IMR-90 (cell line): ENCODE measurements around the gene ADGRA1. TPM values are rescaled to one million over a fixed set of nuclear protein-coding genes. Genes with fewer than 3 reads are reported as not detected.

Experiments
- ATAC-seq: fragments of 200-7000 bp; cut with Tn5 transposase; 2 replicates; pipeline ENCODE4 v1.9.1; 2020; ENCODE audit warnings: low read depth, mild to moderate bottlenecking, moderate library complexity
- BruUV-seq: library from RNA; stranded (reverse); fragments of 400-500 nt; replicated peaks from 2 replicates; lab custom pipeline; 2021; lab: Mats Ljungman, UMichigan
- CTCF ChIA-PET: fragments of 300-600 bp; formaldehyde crosslinking; extraction: SDS; loops from one replicate; lab custom pipeline; 2021; ENCODE audit warnings: antibody characterized with exemption; lab: Yijun Ruan, JAX
- POLR2A ChIA-PET: fragments of 300-600 bp; sonication (Branson Sonifier 250); formaldehyde crosslinking; loops from one replicate; lab custom pipeline; 2022; ENCODE audit warnings: antibody characterized with exemption; ENCODE audit not compliant: unreplicated experiment; lab: Charles Lee
- DNase-seq: peaks from one replicate; pipeline ENCODE4 v3.0.0; 2013
- H2AFZ ChIP-seq: replicated peaks from 2 replicates; pipeline ENCODE3; 2013; ENCODE audit warnings: low read length, mild to moderate bottlenecking; ENCODE audit not compliant: poor library complexity
- H2AK5ac ChIP-seq: 2 replicates; pipeline ENCODE4 v1.6.1; 2013; ENCODE audit warnings: low read depth, low read length, inconsistent platforms
- H2AK9ac ChIP-seq: replicated peaks from 2 replicates; pipeline ENCODE3; 2013; ENCODE audit warnings: mild to moderate bottlenecking, low read depth, low read length, moderate library complexity; ENCODE audit not compliant: poor library complexity
- H2BK120ac ChIP-seq: 2 replicates; pipeline ENCODE4 v1.6.1; 2013; ENCODE audit warnings: low read depth, low read length, inconsistent platforms
- H2BK15ac ChIP-seq: 3 replicates; pipeline ENCODE4 v1.6.1; 2013; ENCODE audit warnings: low read depth, low read length, inconsistent platforms
- H2BK20ac ChIP-seq: 2 replicates; pipeline ENCODE4 v1.6.1; 2013; ENCODE audit warnings: low read depth, mild to moderate bottlenecking, inconsistent platforms, low read length, moderate library complexity
- H2BK5ac ChIP-seq: 2 replicates; pipeline ENCODE4 v1.6.1; 2013; ENCODE audit warnings: mild to moderate bottlenecking, low read depth, low read length, inconsistent platforms; ENCODE audit not compliant: poor library complexity, severe bottlenecking
- H3K14ac ChIP-seq: replicated peaks from 2 replicates; pipeline ENCODE4 v1.6.1; 2013; ENCODE audit warnings: low read depth, low read length, inconsistent platforms
- H3K18ac ChIP-seq: 2 replicates; pipeline ENCODE4 v1.6.1; 2013; ENCODE audit warnings: low read depth, low read length, control low read depth
- H3K23ac ChIP-seq: 2 replicates; pipeline ENCODE4 v1.6.1; 2013; ENCODE audit warnings: low read depth, low read length, inconsistent platforms
- H3K27ac ChIP-seq: 2 replicates; pipeline ENCODE4 v1.5.1; 2013; ENCODE audit warnings: mild to moderate bottlenecking, control low read depth, low read length; ENCODE audit not compliant: insufficient read depth
- H3K27me3 ChIP-seq: 2 replicates; pipeline ENCODE4 v1.6.1; 2013; ENCODE audit warnings: low read length; ENCODE audit not compliant: control insufficient read depth, insufficient read depth
- H3K36me3 ChIP-seq: 2 replicates; pipeline ENCODE4 v1.6.1; 2013; ENCODE audit warnings: low read length, mixed read lengths; ENCODE audit not compliant: control insufficient read depth, insufficient read depth
- H3K4ac ChIP-seq: 2 replicates; pipeline ENCODE4 v1.6.1; 2013; ENCODE audit warnings: low read depth, low read length, inconsistent platforms
- H3K4me1 ChIP-seq: 2 replicates; pipeline ENCODE4 v1.6.1; 2013; ENCODE audit warnings: low read length, mixed read lengths; ENCODE audit not compliant: control insufficient read depth, insufficient read depth
- H3K4me2 ChIP-seq: 2 replicates; pipeline ENCODE4 v1.6.1; 2013; ENCODE audit warnings: low read depth, mild to moderate bottlenecking, control low read depth, low read length, moderate library complexity
- H3K4me3 ChIP-seq: 2 replicates; pipeline ENCODE4 v1.5.1; 2013; ENCODE audit warnings: low read depth, mild to moderate bottlenecking, control low read depth, low read length, moderate library complexity; ENCODE audit not compliant: insufficient read depth
- H3K56ac ChIP-seq: 2 replicates; pipeline ENCODE4 v1.6.1; 2013; ENCODE audit warnings: low read length, inconsistent platforms; ENCODE audit not compliant: insufficient read depth; ENCODE audit errors: extremely low read depth
- H3K79me1 ChIP-seq, 2 experiments: 2 replicates each; pipeline ENCODE4 v1.6.1; 2013; ENCODE audit warnings: low read length in 2 of 2, inconsistent platforms in 1 of 2, low read depth in 1 of 2
- H3K9ac ChIP-seq: 2 replicates; pipeline ENCODE4 v1.6.1; 2013; ENCODE audit warnings: low read depth, low read length, control low read depth
- H3K9me1 ChIP-seq: 2 replicates; pipeline ENCODE4 v1.6.1; 2013; ENCODE audit warnings: low read length, inconsistent platforms; ENCODE audit not compliant: insufficient read depth
- H3K9me3 ChIP-seq: 2 replicates; pipeline ENCODE4 v1.6.1; 2013; ENCODE audit warnings: low read length; ENCODE audit not compliant: control insufficient read depth, insufficient read depth
- H4K20me1 ChIP-seq: 2 replicates; pipeline ENCODE4 v1.6.1; 2013; ENCODE audit warnings: low read length, inconsistent platforms; ENCODE audit not compliant: insufficient read depth
- H4K5ac ChIP-seq: 2 replicates; pipeline ENCODE4 v1.6.1; 2013; ENCODE audit warnings: mild to moderate bottlenecking, low read depth, low read length, control low read depth
- H4K8ac ChIP-seq, 2 experiments: 2 replicates each; pipeline ENCODE4 v1.6.1; 2013; ENCODE audit warnings: low read depth in 2 of 2, low read length in 2 of 2, control low read depth in 1 of 2, inconsistent platforms in 1 of 2
- H4K91ac ChIP-seq: 2 replicates; pipeline ENCODE4 v1.6.1; 2013; ENCODE audit warnings: low read depth, low read length, inconsistent platforms; ENCODE audit not compliant: insufficient read depth
- BHLHE40 ChIP-seq: fragments of 150-350 bp; IDR thresholded peaks from 2 replicates; pipeline ENCODE4 v1.6.1; 2016; ENCODE audit warnings: mild to moderate bottlenecking, low read depth, low read length
- CEBPB ChIP-seq: IDR thresholded peaks from 2 replicates; pipeline ENCODE4 v1.6.1; 2012; ENCODE audit warnings: low read depth, low read length, improper control_type of control experiment
- CHD1 ChIP-seq: IDR thresholded peaks from 2 replicates; pipeline ENCODE4 v1.6.1; 2012; ENCODE audit warnings: low read depth, low read length, improper control_type of control experiment
- FOS ChIP-seq: fragments of 150-350 bp; IDR thresholded peaks from 2 replicates; pipeline ENCODE4 v1.6.1; 2016; ENCODE audit warnings: low read depth, low read length
- MAFK ChIP-seq: IDR thresholded peaks from 2 replicates; pipeline ENCODE4 v1.6.1; 2012; ENCODE audit warnings: low read depth, low read length, improper control_type of control experiment
- MAZ ChIP-seq: IDR thresholded peaks from 2 replicates; pipeline ENCODE4 v1.6.1; 2012; ENCODE audit warnings: low read depth, mild to moderate bottlenecking, low read length, improper control_type of control experiment, moderate library complexity, borderline replicate concordance
- MXI1 ChIP-seq: IDR thresholded peaks from 2 replicates; pipeline ENCODE4 v1.6.1; 2012; ENCODE audit warnings: low read depth, mild to moderate bottlenecking, low read length, moderate library complexity, borderline replicate concordance
- NFE2L2 ChIP-seq: fragments of 150-350 bp; IDR thresholded peaks from 2 replicates; pipeline ENCODE4 v1.6.1; 2016; ENCODE audit warnings: low read depth, mild to moderate bottlenecking, low read length
- POLR2A ChIP-seq: IDR thresholded peaks from 2 replicates; pipeline ENCODE4 v1.6.1; 2012; ENCODE audit warnings: mild to moderate bottlenecking, low read depth, low read length
- RAD21 ChIP-seq: IDR thresholded peaks from 2 replicates; pipeline ENCODE4 v1.6.1; 2012; ENCODE audit warnings: low read length, improper control_type of control experiment
- RCOR1 ChIP-seq: IDR thresholded peaks from 2 replicates; pipeline ENCODE4 v1.6.1; 2012; ENCODE audit warnings: mild to moderate bottlenecking, low read length, improper control_type of control experiment; ENCODE audit not compliant: insufficient replicate concordance
- RFX5 ChIP-seq: IDR thresholded peaks from 2 replicates; pipeline ENCODE4 v1.8.0; 2012; ENCODE audit warnings: low read depth, mild to moderate bottlenecking, low read length, moderate library complexity
- SMC3 ChIP-seq: fragments of 150-350 bp; IDR thresholded peaks from 2 replicates; pipeline ENCODE4 v1.6.1; 2016; ENCODE audit warnings: low read depth, mild to moderate bottlenecking, antibody characterized with exemption, low read length, moderate library complexity
- WGBS, 2 experiments: methylation state at CpG; one replicate each; pipeline versions ENCODE4 v1.1.5 to v1.1.7; 2013; ENCODE audit warnings: missing lambda C conversion rate in 2 of 2; ENCODE audit not compliant: insufficient read length in 1 of 2; ENCODE audit errors: extremely low coverage in 2 of 2; 5-methylcytosine and 5-hydroxymethylcytosine counted together
- dilution Hi-C: fragments of 300-500 bp; cut with HindIII; formaldehyde crosslinking; loops from one replicate; pipeline ENCODE4 v1.14.3; 2018; ENCODE audit warnings: low sequenced_read_pairs; ENCODE audit not compliant: unreplicated experiment
- in situ Hi-C: fragments of 300-500 bp; cut with MboI; formaldehyde crosslinking; loops from 3 replicates; pipeline ENCODE4 v1.14.3; 2019; ENCODE audit warnings: low sequenced_read_pairs, inconsistent platforms, mixed read lengths
- intact Hi-C: fragments of 100-400 bp; cut with micrococcal nuclease; formaldehyde crosslinking; loops from 2 replicates; pipeline ENCODE4 v1.10.0; 2022
- polyA plus RNA-seq, 3 experiments: library from polyadenylated mRNA; depleted of rRNA; stranded (reverse); fragments of >200 nt; gene quantifications; 2 replicates each; pipeline ENCODE4 v1.2.3, GENCODE V29; 2012; ENCODE audit warnings: low replicate concordance in 1 of 3
- total RNA-seq: library from RNA; depleted of rRNA; stranded (reverse); fragments of >200 nt; gene quantifications from 2 replicates; pipeline ENCODE4 v1.2.3, GENCODE V29; 2012
- TF ChIP-seq, protein P1 (sequence below): fragments of 150-350 bp; IDR thresholded peaks from 2 replicates; pipeline ENCODE4 v1.6.1; 2016; ENCODE audit warnings: low read depth, mild to moderate bottlenecking, low read length, moderate library complexity, borderline replicate concordance
- TF ChIP-seq, protein P2 (sequence below): fragments of 150-350 bp; IDR thresholded peaks from 2 replicates; pipeline ENCODE4 v1.6.1; 2017; ENCODE audit warnings: mild to moderate bottlenecking, antibody characterized with exemption, low read length, low read depth

The ADGRA1 gene
- total and polyA plus RNA-seq, 2 of the 4 experiments (the other 2 are of a cell fraction), result not detected

DNA sequence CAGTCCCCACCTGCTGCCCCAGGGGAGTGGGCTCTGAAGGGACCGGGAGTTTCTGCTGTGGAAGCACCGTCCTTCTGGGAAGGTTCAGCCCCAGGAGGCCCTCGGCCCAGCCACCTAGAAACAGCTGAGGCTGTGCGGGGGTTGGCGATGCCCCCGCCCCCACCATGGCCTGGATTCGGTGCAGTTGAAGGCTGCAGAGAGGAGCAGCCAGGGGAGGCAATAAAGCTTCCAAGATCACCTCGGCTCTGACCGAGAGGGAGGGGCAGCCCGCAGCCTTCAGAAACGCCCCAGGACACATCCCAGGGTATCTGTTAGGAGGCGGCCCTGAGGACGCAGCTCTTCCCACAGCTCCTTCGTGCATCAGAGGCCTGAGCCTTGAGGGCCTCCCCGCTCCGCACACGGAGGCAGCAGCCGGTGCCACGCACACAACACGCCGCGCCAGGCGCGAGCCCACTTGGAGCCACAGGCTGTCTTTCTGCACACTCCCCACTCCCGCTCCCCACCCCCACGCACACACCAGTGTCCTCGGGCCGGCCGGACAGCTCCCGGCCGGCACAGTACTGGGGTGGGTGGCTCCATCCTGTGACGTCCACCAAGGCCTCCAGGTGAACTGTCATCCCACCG, 73.9 kb downstream of the ADGRA1 start:
- no peak for ATAC-seq
- peaks cover 15% of the 10 kb centered on the region; the same call in 1 of the 2 replicates for H3K4me1 ChIP-seq
- no peak overlapping the region for H2AK9ac ChIP-seq
- ChIA-PET CTCF (interaction anchor here (0.6 kb wide), 1 partner anchor 9 kb away, joined by 4 read pairs; no protein-coding TSS in a partner anchor), POLR2A (no interaction called here)
- no peak overlapping the region for H4K5ac ChIP-seq
- H3K27ac ChIP-seq, result no peak overlapping the region
- H2BK120ac ChIP-seq, result no peak overlapping the region
- in situ Hi-C loops (no loop called here), dilution Hi-C loops (no loop called here), intact Hi-C loops (loop anchor here (2.0 kb wide), 1 partner anchor 147 kb away; the partner anchor contains the start of genes TUBGCP2 and ZNF511)
- H4K8ac ChIP-seq, result no peak overlapping the region
- H3K4me3 ChIP-seq, result peak overlapping the region; percentile 76; the same call in 1 of the 2 replicates
- no peaks in the 10 kb centered on the region for H3K27me3 ChIP-seq
- peak overlapping the region; percentile 81; the same call in 1 of the 2 replicates for H3K4me2 ChIP-seq
- H3K56ac ChIP-seq, result no peak overlapping the region
- no peak overlapping the region for H2BK20ac ChIP-seq
- H2BK5ac ChIP-seq, result no peak overlapping the region
- H3K18ac ChIP-seq, result no peak overlapping the region
- H2AK5ac ChIP-seq, result no peak overlapping the region
- H3K4ac ChIP-seq, result no peak overlapping the region
- no peak overlapping the region for H3K9ac ChIP-seq
- no peak for DNase-seq
- H2AFZ ChIP-seq, result peak overlapping the region; percentile 87
- 13% methylated on average over 6 of the region's 33 CpGs; no CpG with 5 or more reads in 1 of the 2 experiments for WGBS, 2 experiments
- H3K36me3 ChIP-seq, result peaks cover 3% of the 10 kb centered on the region
- no peaks in the 10 kb centered on the region for H3K9me3 ChIP-seq
- H2BK15ac ChIP-seq, result no peak overlapping the region
- no peaks in the 10 kb centered on the region for H4K20me1 ChIP-seq
- no peaks in the 10 kb centered on the region; the same call in 1 of the 2 replicates for H3K9me1 ChIP-seq
- no peak overlapping the region for H3K14ac ChIP-seq
- no peaks in the 10 kb centered on the region for H3K79me1 ChIP-seq
- no peak overlapping the region for H3K23ac ChIP-seq
- BruUV-seq, result no TSS peak
- H4K91ac ChIP-seq, result no peak overlapping the region
- TF ChIP-seq MAFK (no peak), CEBPB (no peak), RFX5 (no peak), RCOR1 (no peak), MAZ (no peak), RAD21 (no peak), POLR2A (no peak), SMC3 (no peak), MXI1 (no peak), CHD1 (no peak), NFE2L2 (no peak), BHLHE40 (no peak), FOS (no peak)
- TF ChIP-seq, protein P1, sequence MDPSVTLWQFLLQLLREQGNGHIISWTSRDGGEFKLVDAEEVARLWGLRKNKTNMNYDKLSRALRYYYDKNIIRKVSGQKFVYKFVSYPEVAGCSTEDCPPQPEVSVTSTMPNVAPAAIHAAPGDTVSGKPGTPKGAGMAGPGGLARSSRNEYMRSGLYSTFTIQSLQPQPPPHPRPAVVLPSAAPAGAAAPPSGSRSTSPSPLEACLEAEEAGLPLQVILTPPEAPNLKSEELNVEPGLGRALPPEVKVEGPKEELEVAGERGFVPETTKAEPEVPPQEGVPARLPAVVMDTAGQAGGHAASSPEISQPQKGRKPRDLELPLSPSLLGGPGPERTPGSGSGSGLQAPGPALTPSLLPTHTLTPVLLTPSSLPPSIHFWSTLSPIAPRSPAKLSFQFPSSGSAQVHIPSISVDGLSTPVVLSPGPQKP, result no peak
- TF ChIP-seq, protein P2, sequence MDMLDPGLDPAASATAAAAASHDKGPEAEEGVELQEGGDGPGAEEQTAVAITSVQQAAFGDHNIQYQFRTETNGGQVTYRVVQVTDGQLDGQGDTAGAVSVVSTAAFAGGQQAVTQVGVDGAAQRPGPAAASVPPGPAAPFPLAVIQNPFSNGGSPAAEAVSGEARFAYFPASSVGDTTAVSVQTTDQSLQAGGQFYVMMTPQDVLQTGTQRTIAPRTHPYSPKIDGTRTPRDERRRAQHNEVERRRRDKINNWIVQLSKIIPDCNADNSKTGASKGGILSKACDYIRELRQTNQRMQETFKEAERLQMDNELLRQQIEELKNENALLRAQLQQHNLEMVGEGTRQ, result no peak
